Fibroblast of pulmonary artery (primary cell): Measurements from ENCODE around the gene HTR3E.
"Not testable (repeated sequence)": the region's sequence is repeated elsewhere in the genome, so short reads cannot be mapped to it uniquely, and the experiment has no call there.

Source experiments
- DNase-seq: peaks from one replicate; pipeline ENCODE4 v3.0.0-alpha.2; 2010; ENCODE audit warnings: low read depth
- H3K4me3 ChIP-seq: replicated peaks from 2 replicates; pipeline ENCODE4 v1.5.1; 2011; ENCODE audit warnings: low read depth, mild to moderate bottlenecking, control low read depth, low read length, moderate library complexity
- TF ChIP-seq, protein P1 (sequence below): IDR thresholded peaks from 2 replicates; pipeline ENCODE4 v1.5.1; 2011; ENCODE audit warnings: mild to moderate bottlenecking, control low read depth, low read length, inconsistent platforms; ENCODE audit errors: missing control alignments

The HTR3E gene

DNA sequence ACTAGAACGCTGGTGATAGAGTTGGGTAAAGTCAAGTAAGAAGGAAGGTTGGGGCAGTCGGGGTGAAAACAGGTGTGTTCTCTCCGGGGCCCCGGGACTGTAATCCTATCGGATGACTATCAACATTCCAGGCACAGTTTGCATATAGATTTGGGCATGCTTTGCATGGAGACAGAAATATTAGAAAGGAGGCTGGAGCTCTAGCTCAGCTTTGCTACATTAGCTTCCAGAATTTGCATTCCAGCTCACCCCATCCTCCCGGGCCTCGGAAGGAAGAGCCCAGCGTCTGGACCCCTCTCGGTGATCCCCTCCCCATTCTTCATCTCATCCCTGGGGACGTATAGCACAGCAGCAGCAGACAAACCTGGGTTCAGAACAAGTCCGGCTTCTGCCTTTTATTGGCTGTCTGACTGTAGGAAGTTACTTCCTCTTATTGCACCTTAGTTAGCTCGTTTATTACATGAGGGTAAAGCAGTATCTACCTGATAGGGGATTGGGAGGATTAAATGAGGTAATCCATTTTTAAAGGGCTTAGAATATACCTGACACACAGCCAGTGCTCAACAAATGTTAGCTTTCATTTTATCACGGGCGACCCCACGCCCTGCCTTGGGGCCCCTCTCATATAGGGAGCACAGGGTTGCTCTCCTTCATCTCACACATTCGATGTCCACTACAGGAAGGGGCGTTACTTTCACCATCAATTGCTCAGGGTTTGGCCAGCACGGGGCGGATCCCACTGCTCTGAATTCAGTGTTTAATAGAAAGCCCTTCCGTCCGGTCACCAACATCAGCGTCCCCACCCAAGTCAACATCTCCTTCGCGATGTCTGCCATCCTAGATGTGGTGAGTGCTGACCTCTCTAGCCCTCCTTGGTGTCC, 3.2 kb downstream of the HTR3E start:
- TF ChIP-seq, protein P1, sequence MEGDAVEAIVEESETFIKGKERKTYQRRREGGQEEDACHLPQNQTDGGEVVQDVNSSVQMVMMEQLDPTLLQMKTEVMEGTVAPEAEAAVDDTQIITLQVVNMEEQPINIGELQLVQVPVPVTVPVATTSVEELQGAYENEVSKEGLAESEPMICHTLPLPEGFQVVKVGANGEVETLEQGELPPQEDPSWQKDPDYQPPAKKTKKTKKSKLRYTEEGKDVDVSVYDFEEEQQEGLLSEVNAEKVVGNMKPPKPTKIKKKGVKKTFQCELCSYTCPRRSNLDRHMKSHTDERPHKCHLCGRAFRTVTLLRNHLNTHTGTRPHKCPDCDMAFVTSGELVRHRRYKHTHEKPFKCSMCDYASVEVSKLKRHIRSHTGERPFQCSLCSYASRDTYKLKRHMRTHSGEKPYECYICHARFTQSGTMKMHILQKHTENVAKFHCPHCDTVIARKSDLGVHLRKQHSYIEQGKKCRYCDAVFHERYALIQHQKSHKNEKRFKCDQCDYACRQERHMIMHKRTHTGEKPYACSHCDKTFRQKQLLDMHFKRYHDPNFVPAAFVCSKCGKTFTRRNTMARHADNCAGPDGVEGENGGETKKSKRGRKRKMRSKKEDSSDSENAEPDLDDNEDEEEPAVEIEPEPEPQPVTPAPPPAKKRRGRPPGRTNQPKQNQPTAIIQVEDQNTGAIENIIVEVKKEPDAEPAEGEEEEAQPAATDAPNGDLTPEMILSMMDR: no peak
- no peak overlapping the region for H3K4me3 ChIP-seq
- no peak for DNase-seq

DNA sequence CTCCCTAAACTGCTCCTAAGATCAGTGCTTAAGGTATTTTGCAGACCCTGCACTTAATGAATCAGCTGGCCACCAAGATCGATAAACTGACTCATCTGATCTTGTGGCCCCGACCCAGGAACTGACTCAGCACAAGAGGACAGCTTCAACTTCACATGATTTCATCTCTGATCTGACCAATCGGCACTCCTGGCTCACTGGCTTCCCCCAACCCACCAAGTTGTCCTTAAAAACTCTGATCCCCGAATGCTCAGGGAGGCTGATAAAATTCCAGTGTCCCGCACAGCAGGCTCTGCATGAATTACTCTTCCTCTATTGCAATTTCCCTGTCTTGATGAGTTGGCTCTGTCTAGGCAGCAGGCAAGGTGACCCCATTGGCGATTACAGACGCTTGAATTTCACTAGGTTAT, 13.5 kb downstream of the HTR3E start:
- H3K4me3 ChIP-seq: no peak overlapping the region
- peak; percentile 24 for DNase-seq

GRCh38 chr3:184116017-184116416, 19.2 kb downstream of the HTR3E start:
- no peak overlapping the region for H3K4me3 ChIP-seq
- TF ChIP-seq, protein P1: no peak

More for the DNA sequence above, 13.5 kb downstream of the HTR3E start:
- TF ChIP-seq, protein P1: no peak

DNA sequence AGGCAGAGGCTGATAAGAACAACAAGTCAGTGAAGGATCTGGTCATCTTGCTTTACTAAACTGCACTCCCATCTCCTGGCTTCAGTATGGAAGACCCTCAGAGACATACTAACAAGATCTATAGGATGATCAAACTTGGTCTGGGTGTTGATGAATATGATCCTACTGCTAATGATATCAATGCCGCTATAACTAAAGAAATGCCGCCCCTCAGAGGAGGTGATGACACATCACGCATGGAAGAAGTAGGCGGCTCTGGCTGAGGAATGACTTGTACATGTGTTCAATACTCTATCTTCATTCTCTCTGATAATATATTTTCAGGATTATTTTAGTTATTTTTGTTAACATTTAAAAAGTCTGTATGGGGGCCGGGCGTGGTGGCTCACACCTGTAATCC, 20.8 kb downstream of the HTR3E start:
- DNase-seq: no peak
- no peak overlapping the region for H3K4me3 ChIP-seq
- TF ChIP-seq, protein P1: no peak

More at GRCh38 chr3:184116017-184116416, 19.2 kb downstream of the HTR3E start:
- DNase-seq: no peak

DNA sequence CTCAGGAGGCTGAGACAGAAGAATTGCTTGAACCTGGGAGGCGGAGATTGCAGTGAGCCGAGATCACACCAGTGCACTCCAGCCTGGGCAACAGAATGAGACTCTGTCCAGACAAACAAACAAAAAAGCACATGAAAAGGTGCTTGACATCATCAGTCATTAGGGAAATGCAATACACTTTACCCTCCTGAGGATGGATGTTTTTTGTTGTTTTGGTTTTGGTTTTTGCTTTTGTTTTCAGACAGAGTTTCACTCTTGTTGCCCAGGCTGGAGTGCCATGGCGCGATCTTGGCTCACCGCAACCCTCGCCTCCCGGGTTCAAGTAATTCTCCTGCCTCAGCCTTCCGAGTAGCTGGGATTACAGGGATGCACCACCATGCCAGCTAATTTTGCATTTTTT, 24.2 kb downstream of the HTR3E start:
- not testable (repeated sequence) for DNase-seq, H3K4me3 ChIP-seq

DNA sequence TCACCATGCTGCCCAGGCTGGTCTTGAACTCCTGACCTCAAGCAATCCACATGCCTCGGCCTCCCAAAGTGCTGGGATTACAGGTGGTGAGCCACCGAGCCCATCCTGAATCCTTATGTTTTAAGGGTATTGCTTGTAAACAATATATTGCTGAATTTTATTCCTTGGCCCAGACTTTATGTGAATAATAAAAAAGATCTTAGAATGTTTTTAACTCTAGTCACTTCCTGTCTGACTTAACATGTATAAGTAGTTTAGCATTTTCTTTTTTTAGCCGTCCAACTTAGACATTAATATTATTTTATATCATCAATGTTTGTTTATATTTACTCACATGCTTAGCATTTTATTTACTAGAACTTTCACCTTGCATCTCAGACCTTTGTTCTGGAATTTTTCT, 29.1 kb downstream of the HTR3E start:
- TF ChIP-seq, protein P1: no peak
- peak; percentile 7 for DNase-seq
- no peak overlapping the region for H3K4me3 ChIP-seq

DNA sequence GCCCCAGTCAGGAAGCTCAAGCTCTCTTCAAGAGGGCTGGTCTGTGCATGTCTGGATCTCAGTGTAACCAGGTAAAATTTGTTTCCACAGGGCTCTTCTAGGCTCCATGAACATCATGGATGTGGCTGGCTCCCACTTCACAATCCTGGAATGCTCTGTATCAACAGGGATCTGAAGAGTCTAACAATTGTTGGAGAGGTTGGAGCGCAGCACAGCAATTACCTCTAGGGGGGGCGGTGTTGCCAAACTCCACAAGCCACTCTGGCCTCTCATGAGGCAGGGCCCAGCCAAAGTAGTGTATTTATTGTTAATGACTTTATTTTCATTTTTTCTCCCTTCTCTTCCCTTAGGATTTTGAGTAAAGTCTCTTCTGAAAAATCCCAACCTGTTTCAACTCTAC, 32.1 kb downstream of the HTR3E start:
- TF ChIP-seq, protein P1: peak; percentile 51
- H3K4me3 ChIP-seq: no peak overlapping the region
- peak; percentile 59 for DNase-seq
